Adipose tissue (tissue), 3 donors: ENCODE results near the gene MTRFR. TPM values are rescaled to one million over a fixed set of nuclear protein-coding genes. Genes with fewer than 3 reads are reported as not detected.

ENCODE experiments used
- H3K27ac ChIP-seq: one replicate; pipeline ENCODE4 v1.5.1; 2013; ENCODE audit warnings: low read depth, low read length
- WGBS, 3 donors: extraction: QIAGEN DNeasy Blood & Tissue Kit; methylation state at CpG; one replicate each; pipeline ENCODE4 v1.1.7; 2013; 5-methylcytosine and 5-hydroxymethylcytosine counted together
- polyA plus RNA-seq, 3 donors: library from polyadenylated mRNA; stranded (reverse); fragments of 200-250 nt; gene quantifications; one replicate each; pipeline ENCODE4 v1.2.3, GENCODE V29; 2013
- donor health status: healthy with polysubstance abuse.
- donor health status: Bipolar disorder and iron deficiency.
- donor health status: healthy.

MTRFR gene
- polyA plus RNA-seq, 3 donors, result 3.5 to 11.4 (median 3.5) TPM

DNA sequence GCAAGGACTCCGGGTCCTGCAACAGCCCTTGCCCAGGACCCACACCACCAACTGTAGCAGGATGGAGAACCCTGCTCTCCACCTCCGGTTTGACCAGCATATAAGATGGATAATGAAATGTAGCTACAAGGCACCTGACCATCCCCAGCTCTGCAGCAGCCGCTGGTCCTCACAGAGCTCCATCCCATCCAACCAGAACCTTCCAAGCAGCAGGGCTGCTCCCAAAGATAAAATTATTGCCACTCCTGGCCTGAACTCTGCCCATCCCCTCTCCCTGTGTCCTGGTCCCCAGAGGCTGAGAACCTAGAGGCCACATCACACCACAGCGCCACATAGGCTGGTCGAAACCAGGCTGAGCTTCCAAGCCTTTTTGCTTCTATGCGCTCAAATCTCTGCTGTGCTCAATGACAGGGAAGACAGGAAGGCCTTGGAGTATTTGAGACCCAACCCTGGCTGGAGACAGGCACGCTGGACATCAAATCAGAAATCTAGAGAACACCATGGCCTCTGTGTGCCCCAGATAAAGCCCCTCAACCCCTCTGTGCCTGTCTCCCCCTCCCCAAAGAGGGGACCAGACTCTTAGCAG is 34.2 kb downstream of the MTRFR start:
- 88 to 93% (median 92%) methylated on average over 7 of the region's 7 CpGs for WGBS, 3 donors
- H3K27ac ChIP-seq, result no peak overlapping the region

DNA sequence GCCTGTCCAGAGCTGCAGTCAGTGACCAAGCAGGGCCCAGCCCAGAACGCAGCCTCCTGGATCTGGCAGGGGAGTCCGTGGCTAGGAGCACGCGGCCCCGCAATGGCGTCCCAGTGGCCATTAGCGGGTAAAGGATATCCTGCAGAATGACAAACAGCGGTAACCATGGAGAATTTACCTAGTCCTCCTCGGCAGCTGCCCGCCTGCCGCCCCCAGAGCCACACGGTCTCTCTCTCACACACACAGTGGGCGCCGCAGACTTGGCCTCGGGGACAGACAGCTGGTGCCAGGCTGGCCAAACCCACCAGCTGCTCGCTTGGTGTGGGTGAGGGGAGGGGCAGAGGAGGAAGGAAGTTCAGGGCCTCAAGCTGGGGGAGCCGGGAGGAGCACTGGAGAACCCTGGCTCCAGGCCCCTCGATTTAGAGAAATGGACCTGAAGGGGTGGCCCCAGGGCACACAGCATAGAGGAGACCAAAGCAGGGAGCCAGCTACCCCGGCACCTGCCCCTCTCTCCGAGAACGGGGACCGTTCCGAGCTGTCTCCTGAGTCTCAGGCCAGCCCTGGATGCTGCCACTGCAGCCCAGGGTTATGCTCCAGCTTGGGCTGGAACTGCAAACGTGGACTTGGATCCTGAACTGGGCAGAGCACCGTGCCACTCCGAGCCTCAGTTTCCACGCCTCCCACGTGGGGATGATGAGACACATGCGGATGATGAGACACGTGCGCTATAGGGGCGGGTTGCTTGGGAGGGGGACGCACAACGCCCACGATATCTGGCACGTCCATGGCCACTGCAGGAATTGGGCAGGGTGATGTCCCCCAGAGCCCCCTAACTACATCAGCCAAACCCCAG is 35.0 kb downstream of the MTRFR start:
- 36 to 48% (median 42%) methylated on average over 35 to 36 of the region's 36 CpGs for WGBS, 3 donors
- no peak overlapping the region for H3K27ac ChIP-seq

- 53 to 73% (median 55%) methylated on average over 13 of the region's 13 CpGs for WGBS, 3 donors
- H3K27ac ChIP-seq, result no peak overlapping the region
These were observed 35.6 kb downstream of the MTRFR start for GRCh38 chr12:123268850-123269249.

DNA sequence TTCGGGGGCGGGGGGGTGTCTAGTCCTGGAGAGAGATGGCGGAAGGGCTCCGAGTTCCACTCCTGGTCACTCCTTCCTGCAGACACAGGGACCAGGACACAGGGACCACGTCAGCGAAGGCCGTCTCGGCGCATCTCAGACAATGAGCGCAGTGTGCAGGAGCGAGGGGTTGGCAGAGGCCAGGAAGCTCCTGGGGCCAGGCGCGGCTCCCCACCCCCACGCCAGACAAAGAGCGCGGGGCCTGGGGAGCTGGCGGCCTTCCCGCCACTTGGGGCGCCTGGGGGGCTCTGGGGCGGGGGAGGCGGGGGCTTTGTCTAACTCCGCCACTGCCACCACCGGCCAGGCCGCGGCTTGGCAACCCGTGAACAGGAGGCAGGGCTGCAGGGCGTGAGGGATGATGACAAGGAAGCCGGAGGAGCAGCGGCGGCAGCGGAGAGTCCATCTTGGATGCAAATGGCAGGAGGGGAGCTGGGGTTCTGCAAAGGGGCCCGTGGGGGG is 36.2 kb downstream of the MTRFR start:
- WGBS, 3 donors, result 4 to 5% (median 5%) methylated on average over 24 to 32 of the region's 32 CpGs
- H3K27ac ChIP-seq, result no peak overlapping the region

DNA sequence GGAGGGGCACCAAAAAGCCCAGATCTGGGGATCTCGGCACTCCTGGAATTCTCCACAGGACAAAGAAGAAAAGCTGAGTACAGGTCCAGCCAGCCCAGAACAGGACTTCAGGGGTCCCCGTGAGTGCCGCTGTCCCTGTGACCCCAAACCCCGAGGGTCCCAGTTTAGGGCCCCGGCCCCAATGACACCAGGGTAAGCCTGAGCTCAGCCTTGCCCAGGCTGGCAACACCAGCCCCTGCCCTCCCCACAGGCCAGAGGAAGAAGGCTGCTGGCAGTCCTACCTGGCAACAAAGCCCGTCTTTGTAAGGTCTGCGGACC is 36.6 kb downstream of the MTRFR start:
- H3K27ac ChIP-seq, result no peak overlapping the region
- WGBS, 3 donors, result 1 to 3% (median 2%) methylated on average over 7 of the region's 7 CpGs

- H3K27ac ChIP-seq, result no peak overlapping the region
- 0 to 1% (median 0%) methylated on average over 46 to 51 of the region's 51 CpGs for WGBS, 3 donors
These were observed 37.2 kb downstream of the MTRFR start for GRCh38 chr12:123270214-123271000.

GRCh38 chr12:123271001-123271668 is 37.9 kb downstream of the MTRFR start:
- 0 to 1% (median 1%) methylated on average over 46 to 101 of the region's 108 CpGs for whole genome bisulfite sequencing, 3 donors
- peak overlapping the region; percentile 13 for H3K27ac ChIP-seq

DNA sequence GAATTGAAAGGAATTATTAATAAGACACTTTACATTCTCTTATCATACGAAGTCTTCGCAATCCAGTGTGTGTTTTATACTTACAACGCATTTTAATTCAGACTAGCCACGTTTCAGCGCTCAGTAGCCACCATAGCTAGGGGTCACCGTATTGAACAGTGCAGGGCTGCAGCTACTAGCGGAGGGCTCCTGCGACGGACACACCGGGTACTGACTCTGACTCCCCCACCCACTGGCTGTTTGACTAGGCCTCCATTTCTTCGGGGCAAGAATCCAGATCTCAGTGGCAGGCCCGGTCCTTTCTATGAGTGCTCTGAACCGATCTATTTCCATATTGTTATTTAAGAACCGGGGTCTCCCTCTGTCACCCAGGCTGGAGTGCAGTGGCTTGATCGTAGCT is 39.9 kb downstream of the MTRFR start:
- 86 to 89% (median 87%) methylated on average over 15 of the region's 15 CpGs for whole genome bisulfite sequencing, 3 donors
- no peak overlapping the region for H3K27ac ChIP-seq

- H3K27ac ChIP-seq, result no peak overlapping the region
- WGBS, 3 donors, result 44 to 74% (median 44%) methylated on average over 2 of the region's 2 CpGs
These were observed 44.9 kb downstream of the MTRFR start for GRCh38 chr12:123278101-123278627.

- H3K27ac ChIP-seq, result no peak overlapping the region
- 58 to 84% (median 70%) methylated on average over 2 of the region's 2 CpGs for WGBS, 3 donors
These were observed 47.7 kb downstream of the MTRFR start for GRCh38 chr12:123280971-123281370.

DNA sequence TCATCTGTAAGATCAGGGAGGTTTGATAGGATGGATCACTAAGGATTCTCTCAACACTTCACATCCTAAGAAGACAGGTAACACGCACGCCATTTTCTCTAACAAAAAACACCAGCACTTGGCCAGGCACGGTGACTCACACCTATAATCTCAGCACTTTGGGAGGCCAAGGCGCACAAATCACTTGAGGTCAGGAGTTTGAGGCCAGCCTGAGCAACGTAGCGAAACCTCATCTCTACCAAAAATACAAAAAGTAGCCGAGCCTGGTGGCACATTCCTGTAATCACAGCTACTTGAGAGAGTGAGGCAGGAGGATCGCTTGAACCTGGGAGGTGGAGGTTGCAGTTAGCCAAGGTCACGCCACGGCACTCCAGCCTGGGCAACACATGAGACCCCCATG is 48.9 kb downstream of the MTRFR start:
- 90 to 94% (median 91%) methylated on average over 10 of the region's 10 CpGs for WGBS, 3 donors

DNA sequence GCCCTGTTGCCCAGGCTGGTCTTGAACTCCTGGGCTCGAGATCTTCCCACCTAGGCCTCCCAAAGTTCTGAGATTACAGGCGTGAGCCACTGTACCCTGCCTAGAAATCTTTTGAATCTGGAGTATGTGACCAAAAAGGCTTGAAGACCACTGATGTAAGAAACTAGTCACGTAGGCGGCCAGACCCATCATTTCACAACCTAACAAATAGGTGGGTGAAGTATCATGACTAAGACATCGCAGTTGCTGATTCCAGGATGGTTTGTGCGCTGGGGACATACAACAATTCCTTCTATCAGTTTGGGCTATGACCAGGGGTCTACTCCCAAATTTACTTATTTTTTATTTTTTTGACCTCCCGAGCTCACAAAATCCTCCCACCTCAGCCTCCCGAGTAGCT is 50.2 kb downstream of the MTRFR start:
- WGBS, 3 donors, result 93 to 95% (median 93%) methylated on average over 8 of the region's 8 CpGs
- no peak overlapping the region for H3K27ac ChIP-seq

More for the DNA sequence above, 48.9 kb downstream of the MTRFR start:
- no peak overlapping the region for H3K27ac ChIP-seq

DNA sequence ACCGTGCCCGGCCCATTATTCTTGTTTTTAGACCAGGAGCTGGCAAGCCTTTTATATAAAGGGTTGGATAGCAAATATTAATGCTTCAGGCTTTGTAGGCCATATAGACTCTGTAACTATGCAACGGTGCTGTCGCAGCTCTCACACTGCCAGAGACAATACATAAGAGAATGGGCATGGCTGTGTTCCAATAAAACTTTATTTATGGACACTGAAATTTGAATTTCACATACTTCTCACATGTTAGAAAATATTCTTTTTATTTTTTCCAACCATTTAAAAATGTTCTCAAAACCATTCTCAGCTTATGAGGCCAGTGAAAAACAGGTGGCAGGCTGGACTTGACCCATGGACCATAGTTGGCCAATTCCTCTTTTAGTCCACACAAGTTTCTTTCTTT is 51.4 kb downstream of the MTRFR start:
- WGBS, 3 donors, result 95 to 99% (median 98%) methylated on average over 4 of the region's 4 CpGs
- no peak overlapping the region for H3K27ac ChIP-seq

DNA sequence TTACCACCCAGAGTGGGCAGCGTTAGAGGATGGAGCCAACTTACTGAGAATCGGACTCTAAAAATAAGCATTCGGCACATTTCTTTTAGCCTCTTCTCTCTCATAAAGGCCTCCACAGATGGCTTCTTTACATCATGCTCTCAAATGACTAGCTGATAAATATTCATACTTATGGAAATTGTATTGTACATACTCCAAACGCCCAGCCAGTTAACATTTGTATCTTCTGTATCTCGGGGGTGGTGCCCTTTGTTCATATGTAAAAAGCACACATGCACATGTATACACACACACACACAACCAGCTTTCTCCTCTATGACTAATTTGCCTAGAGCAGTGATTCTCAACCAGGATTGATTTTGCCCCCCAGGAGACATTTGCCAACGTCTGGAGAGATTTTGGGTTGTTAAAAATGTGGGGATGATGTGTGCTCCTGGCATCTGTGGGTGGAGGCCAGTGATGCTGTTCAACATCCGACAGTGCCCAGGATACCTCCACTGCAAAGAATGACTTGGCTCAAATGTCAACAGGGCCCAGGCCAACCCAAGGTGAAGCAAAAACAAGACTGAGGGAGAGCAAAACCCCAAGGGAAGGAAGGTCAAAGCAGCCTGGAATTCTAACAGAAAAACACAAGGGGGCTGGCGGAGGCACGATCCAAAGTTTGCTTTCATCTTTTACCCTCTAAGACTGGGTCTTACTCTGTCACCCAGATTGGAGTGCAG is 53.6 kb downstream of the MTRFR start:
- 69 to 78% (median 73%) methylated on average over 9 of the region's 9 CpGs for WGBS, 3 donors
- no peak overlapping the region for H3K27ac ChIP-seq

DNA sequence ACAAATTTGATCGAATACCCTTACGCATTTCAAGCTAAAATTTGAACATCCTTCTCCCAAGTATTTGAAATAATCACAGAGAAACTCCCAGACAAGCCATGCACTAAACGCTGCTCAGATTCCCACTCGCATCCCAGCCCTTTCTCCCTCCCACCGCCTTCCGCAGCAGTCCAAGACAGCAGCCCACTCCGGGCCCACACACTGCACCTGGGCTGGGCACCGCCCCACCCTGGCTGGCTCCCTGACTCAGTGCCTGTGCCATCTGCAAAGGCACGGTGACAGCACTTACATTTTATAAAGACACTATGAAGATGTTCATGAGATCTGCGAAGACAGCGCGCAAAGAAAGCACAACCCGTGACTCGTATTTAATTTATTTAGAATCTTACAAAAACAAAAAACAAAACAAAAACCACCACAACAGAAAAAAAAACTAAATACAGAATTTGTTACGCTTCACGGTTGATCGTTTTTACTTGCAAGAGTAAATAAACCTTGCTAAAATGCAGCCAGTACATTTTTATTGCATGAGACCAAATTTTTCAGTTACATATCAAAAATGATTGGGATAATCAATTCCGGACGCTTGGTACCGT is 55.6 kb downstream of the MTRFR start:
- H3K27ac ChIP-seq, result no peak overlapping the region

DNA sequence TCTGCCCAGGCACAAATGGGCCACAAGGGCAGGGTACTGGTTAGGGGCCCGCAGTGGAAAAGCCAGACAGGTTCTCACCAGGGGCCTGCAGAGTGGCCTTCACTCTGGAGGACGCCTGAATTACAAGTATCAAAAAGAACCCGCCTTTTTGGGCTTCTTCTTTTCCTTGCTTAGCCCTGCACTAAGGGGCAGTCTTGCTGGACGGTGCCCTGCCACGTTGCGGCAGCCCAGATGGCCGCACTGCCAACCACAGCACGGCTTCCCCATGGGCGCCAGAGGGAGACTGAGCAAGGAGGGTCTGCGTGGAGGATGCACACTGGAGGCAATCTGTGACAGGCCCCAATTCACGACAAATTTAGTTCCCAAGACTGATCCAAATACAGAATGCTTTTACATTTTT is 56.7 kb downstream of the MTRFR start:
- 91 to 95% (median 94%) methylated on average over 11 of the region's 11 CpGs for WGBS, 3 donors

More for the DNA sequence above, 55.6 kb downstream of the MTRFR start:
- 94 to 95% (median 95%) methylated on average over 20 of the region's 20 CpGs for WGBS, 3 donors

GRCh38 chr12:123293178-123293760 is 60.0 kb downstream of the MTRFR start:
- no peak overlapping the region for H3K27ac ChIP-seq
- WGBS, 3 donors, result 90 to 95% (median 92%) methylated on average over 9 of the region's 9 CpGs

More for the DNA sequence above, 56.7 kb downstream of the MTRFR start:
- H3K27ac ChIP-seq, result no peak overlapping the region
